Measurements from ENCODE around the gene C11orf52.

GRCh38 chr11:111911563-111912401, 6.9 kb upstream of the C11orf52 start, which contains the start of gene CRYAB:
- TF ChIP-seq U2AF2 (IDR thresholded peaks at IDR 0.05; ENCODE audit: low read depth, low read length): no peak
- no peak for TF ChIP-seq SMC3 (IDR thresholded peaks at IDR 0.05; ENCODE audit: low read length)
- TF ChIP-seq CTCF (CRISPR knock-in tag; IDR thresholded peaks at IDR 0.05): no peak
- TF ChIP-seq ZNF318 (CRISPR knock-in tag; IDR thresholded peaks at IDR 0.05): no peak
- no peak for TF ChIP-seq ZNF768 (CRISPR knock-in tag; IDR thresholded peaks at IDR 0.05)
- TF ChIP-seq GATAD2A (CRISPR knock-in tag; IDR thresholded peaks at IDR 0.05): no peak
- no peak for TF ChIP-seq PPARG (CRISPR knock-in tag; conservative IDR thresholded peaks at IDR 0.05)
- TF ChIP-seq RFX5 (IDR thresholded peaks at IDR 0.05; ENCODE audit: low read depth, low read length): no peak
- no peak for TF ChIP-seq KDM1A (CRISPR knock-in tag; IDR thresholded peaks at IDR 0.05)
- no peak for TF ChIP-seq PLRG1 (conservative IDR thresholded peaks at IDR 0.05)
- TF ChIP-seq EHMT2 (IDR thresholded peaks at IDR 0.05; ENCODE audit: borderline replicate concordance, low read depth, low read length): no peak
- no peak for TF ChIP-seq ZNF292 (CRISPR knock-in tag; IDR thresholded peaks at IDR 0.05; ENCODE audit: borderline replicate concordance, low read depth)
